Measurements from ENCODE around the gene TMEM131. TPM values are rescaled to one million over a fixed set of nuclear protein-coding genes. Genes with fewer than 3 reads are reported as not detected.
"Not testable (repeated sequence)": the region's sequence is repeated elsewhere in the genome, so short reads cannot be mapped to it uniquely, and the experiment has no call there.

Gene TMEM131
- total RNA-seq, 1 donor from 2014 or later: 35.3 TPM

- no peaks in the 10 kb centered on the region for H3K4me1 Mint-ChIP-seq (ENCODE audit: low read depth, unreplicated experiment)
- no peak overlapping the region for H3K27ac Mint-ChIP-seq (ENCODE audit: unreplicated experiment)
- TF ChIP-seq CTCF (IDR thresholded peaks at IDR 0.05; ENCODE audit: insufficient read depth, low read depth, low read length) (no peak), EZH2 (IDR thresholded peaks at IDR 0.05; ENCODE audit: insufficient read depth, low read length) (no peak)
- H3K27me3 ChIP-seq (ENCODE audit: insufficient read depth, low read length): no peaks in the 10 kb centered on the region
- no peak overlapping the region for H3K27ac ChIP-seq (ENCODE audit: low read depth, low read length)
- no peak overlapping the region for H3K4me3 Mint-ChIP-seq (ENCODE audit: unreplicated experiment)
- FAIRE-seq (no peak), DNase-seq (ENCODE audit: low read depth) (no peak)
- H3K4me2 ChIP-seq (ENCODE audit: low read length): no peak overlapping the region
- peaks cover 17% of the 10 kb centered on the region for H4K20me1 ChIP-seq (ENCODE audit: insufficient read depth, low read length)
- H3K36me3 ChIP-seq (ENCODE audit: insufficient read depth, low read length): no peaks in the 10 kb centered on the region
- H3K4me3 ChIP-seq (ENCODE audit: insufficient read depth, low read depth, low read length): no peak overlapping the region
- H3K27me3 Mint-ChIP-seq (ENCODE audit: low read depth, unreplicated experiment): no peaks in the 10 kb centered on the region
- H3K4me1 ChIP-seq (ENCODE audit: insufficient read depth, low read length): no peaks in the 10 kb centered on the region
- H3K36me3 Mint-ChIP-seq (ENCODE audit: low read depth, unreplicated experiment): peaks cover 17% of the 10 kb centered on the region
- peaks cover 8% of the 10 kb centered on the region for H3K79me2 ChIP-seq (ENCODE audit: insufficient read depth, low read length)
- H2AFZ ChIP-seq (ENCODE audit: low read depth, low read length): no peak overlapping the region
- peaks cover 17% of the 10 kb centered on the region for H3K9me3 Mint-ChIP-seq (ENCODE audit: unreplicated experiment)
- no peaks in the 10 kb centered on the region for H3K9me3 ChIP-seq (ENCODE audit: insufficient read depth, low read depth, low read length)
- H3K9ac ChIP-seq (ENCODE audit: low read length): no peak overlapping the region
Observed at GRCh38 chr2:97880334-97880733, 115.4 kb downstream of the TMEM131 start.

GRCh38 chr2:97878865-97879264 is 116.9 kb downstream of the TMEM131 start:
- DNase-seq (ENCODE audit: low read depth) (no peak), FAIRE-seq (no peak)
- Histone ChIP-seq H3K4me2 (ENCODE audit: low read length) (no peak overlapping the region), H2AFZ (ENCODE audit: low read depth, low read length) (no peak overlapping the region), H3K9ac (ENCODE audit: low read length) (no peak overlapping the region), H3K36me3 (ENCODE audit: insufficient read depth, low read length) (no peaks in the 10 kb centered on the region), H3K27ac (ENCODE audit: low read depth, low read length) (no peak overlapping the region), H4K20me1 (ENCODE audit: insufficient read depth, low read length) (peaks cover 17% of the 10 kb centered on the region), H3K4me1 (ENCODE audit: insufficient read depth, low read length) (no peaks in the 10 kb centered on the region), H3K79me2 (ENCODE audit: insufficient read depth, low read length) (peaks cover 12% of the 10 kb centered on the region), H3K4me3 (ENCODE audit: insufficient read depth, low read depth, low read length) (no peak overlapping the region), H3K9me3 (ENCODE audit: insufficient read depth, low read depth, low read length) (no peaks in the 10 kb centered on the region), H3K27me3 (ENCODE audit: insufficient read depth, low read length) (no peaks in the 10 kb centered on the region)
- H3K27ac Mint-ChIP-seq (ENCODE audit: unreplicated experiment): no peak overlapping the region
- no peaks in the 10 kb centered on the region for H3K27me3 Mint-ChIP-seq (ENCODE audit: low read depth, unreplicated experiment)
- H3K9me3 Mint-ChIP-seq (ENCODE audit: unreplicated experiment): peaks cover 14% of the 10 kb centered on the region
- H3K4me3 Mint-ChIP-seq (ENCODE audit: unreplicated experiment): no peak overlapping the region
- no peak for TF ChIP-seq EZH2 (IDR thresholded peaks at IDR 0.05; ENCODE audit: insufficient read depth, low read length)
- no peak for TF ChIP-seq CTCF (IDR thresholded peaks at IDR 0.05; ENCODE audit: insufficient read depth, low read depth, low read length)
- H3K36me3 Mint-ChIP-seq (ENCODE audit: low read depth, unreplicated experiment): peaks cover 10% of the 10 kb centered on the region
- H3K4me1 Mint-ChIP-seq (ENCODE audit: low read depth, unreplicated experiment): no peaks in the 10 kb centered on the region

GRCh38 chr2:97878317-97878716 is 117.4 kb downstream of the TMEM131 start:
- H3K36me3 ChIP-seq (ENCODE audit: insufficient read depth, low read length); H3K4me3 Mint-ChIP-seq (ENCODE audit: unreplicated experiment); H3K27ac ChIP-seq (ENCODE audit: low read depth, low read length); H3K9me3 ChIP-seq (ENCODE audit: insufficient read depth, low read depth, low read length); DNase-seq (ENCODE audit: low read depth); H3K4me1 ChIP-seq (ENCODE audit: insufficient read depth, low read length); H3K4me2 ChIP-seq (ENCODE audit: low read length); H3K27ac Mint-ChIP-seq (ENCODE audit: unreplicated experiment); H3K27me3 ChIP-seq (ENCODE audit: insufficient read depth, low read length); H2AFZ ChIP-seq (ENCODE audit: low read depth, low read length); FAIRE-seq; H3K27me3 Mint-ChIP-seq (ENCODE audit: low read depth, unreplicated experiment); H3K9ac ChIP-seq (ENCODE audit: low read length); H3K4me3 ChIP-seq (ENCODE audit: insufficient read depth, low read depth, low read length); H3K4me1 Mint-ChIP-seq (ENCODE audit: low read depth, unreplicated experiment): not testable (repeated sequence)
- Mint-ChIP-seq H3K9me3 (ENCODE audit: unreplicated experiment) (peaks cover 14% of the 10 kb centered on the region), H3K36me3 (ENCODE audit: low read depth, unreplicated experiment) (peaks cover 14% of the 10 kb centered on the region)
- Histone ChIP-seq H4K20me1 (ENCODE audit: insufficient read depth, low read length) (peaks cover 17% of the 10 kb centered on the region), H3K79me2 (ENCODE audit: insufficient read depth, low read length) (peaks cover 12% of the 10 kb centered on the region)

Data from astrocyte (in vitro differentiated cells and primary cell).